Erythroblast (primary cell): ENCODE results near the gene FAM47E.

Experiments used
- GATA1 ChIP-seq: IDR thresholded peaks from 2 replicates; pipeline ENCODE4 v1.6.1; 2011; ENCODE audit warnings: low read depth, mild to moderate bottlenecking, control low read depth, low read length, moderate library complexity
- POLR2A ChIP-seq: IDR thresholded peaks from 2 replicates; pipeline ENCODE4 v1.6.1; 2011; ENCODE audit warnings: mild to moderate bottlenecking, low read length

DNA sequence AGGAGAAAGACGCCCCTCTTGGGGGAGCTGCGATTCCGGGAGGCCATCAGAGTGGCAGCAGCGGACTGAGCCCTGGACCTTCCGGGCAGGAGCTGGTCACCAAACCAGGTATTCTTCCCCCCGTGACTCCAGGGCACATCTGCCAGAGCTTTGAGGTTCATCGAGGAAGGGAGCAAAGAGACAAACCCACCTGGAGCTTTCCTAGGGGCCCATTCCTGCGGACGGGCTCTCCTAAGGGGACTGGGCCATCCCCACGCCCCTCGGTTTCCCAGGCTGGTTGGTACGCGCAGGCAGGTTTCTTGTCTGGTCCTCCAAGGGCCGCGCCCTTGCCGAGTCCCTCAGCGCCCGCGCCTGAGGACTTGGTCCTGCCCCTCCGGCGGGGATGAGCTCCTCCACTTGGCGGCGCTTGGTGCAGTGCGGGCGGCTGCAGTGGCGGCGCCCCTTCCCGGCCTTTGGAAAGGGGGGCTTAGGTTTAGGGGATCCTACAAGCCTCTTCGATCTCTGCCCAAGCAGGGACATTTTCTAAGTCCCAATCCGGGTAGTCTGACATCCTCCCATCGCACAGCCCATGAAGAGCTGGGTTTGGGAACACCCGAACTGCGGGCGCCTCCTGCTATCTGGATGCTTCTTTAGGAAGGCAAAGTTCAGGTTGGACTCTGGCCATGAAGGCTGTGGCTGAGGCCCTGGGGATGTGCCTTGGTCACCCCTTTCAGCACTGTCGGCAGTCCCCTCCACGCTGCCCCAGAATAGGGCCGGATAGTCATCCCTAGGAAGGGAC, 55.5 kb downstream of the FAM47E start:
- no peak for TF ChIP-seq POLR2A
- no peak for TF ChIP-seq GATA1
